Lung (tissue), 12 donors: ENCODE results near the gene PCDH9. TPM values are rescaled to one million over a fixed set of nuclear protein-coding genes. Genes with fewer than 3 reads are reported as not detected.

ENCODE experiments used
- ATAC-seq: fragments of 200-7000 bp; cut with Tn5 transposase; one replicate; pipeline ENCODE4 v1.9.1; 2020; ENCODE audit warnings: moderate number of reproducible peaks; ENCODE audit not compliant: insufficient read depth, low FRiP score
- DNase-seq, 3 donors: peaks; one replicate each; pipeline ENCODE4 v3.0.0-alpha.2; 2013 to 2017
- H3K27ac ChIP-seq, 2 donors: one replicate each; pipeline ENCODE4 v1.5.1; 2013; ENCODE audit warnings: mild to moderate bottlenecking in 2 of 2, moderate library complexity in 2 of 2, control low read depth in 1 of 2, inconsistent platforms in 1 of 2, low read depth in 1 of 2, low read length in 1 of 2
- H3K27me3 ChIP-seq, 3 donors: one replicate each; pipeline ENCODE4 v1.5.1; 2013; ENCODE audit warnings: low read length in 2 of 3; ENCODE audit not compliant: control insufficient read depth in 3 of 3, insufficient read depth in 3 of 3
- H3K36me3 ChIP-seq, 4 donors: one replicate each; pipeline ENCODE4 v1.5.1; 2013; ENCODE audit warnings: low read length in 4 of 4, mild to moderate bottlenecking in 1 of 4, moderate library complexity in 1 of 4; ENCODE audit not compliant: control insufficient read depth in 4 of 4, insufficient read depth in 4 of 4
- H3K4me1 ChIP-seq, 5 donors: one replicate each; pipeline ENCODE4 v1.5.1; 2013; ENCODE audit warnings: low read length in 5 of 5, mild to moderate bottlenecking in 2 of 5, moderate library complexity in 1 of 5; ENCODE audit not compliant: control insufficient read depth in 5 of 5, insufficient read depth in 5 of 5
- H3K4me3 ChIP-seq: one replicate; pipeline ENCODE4 v1.5.1; 2013; ENCODE audit warnings: mild to moderate bottlenecking, control low read depth, moderate library complexity
- H3K9ac ChIP-seq, 2 donors: one replicate each; pipeline ENCODE4 v1.5.1; 2013; ENCODE audit warnings: low read length in 2 of 2, control low read depth in 1 of 2; ENCODE audit not compliant: insufficient read depth in 1 of 2
- H3K9me3 ChIP-seq, 4 donors: one replicate each; pipeline ENCODE4 v1.5.1; 2013; ENCODE audit warnings: low read length in 3 of 4, mild to moderate bottlenecking in 1 of 4, moderate library complexity in 1 of 4; ENCODE audit not compliant: control insufficient read depth in 4 of 4, insufficient read depth in 3 of 4
- CTCF ChIP-seq: IDR thresholded peaks from 2 replicates; pipeline ENCODE4 v1.5.1; 2012; ENCODE audit warnings: mild to moderate bottlenecking; ENCODE audit errors: control extremely low read depth, extremely low read depth
- WGBS, 2 donors: extraction: QIAGEN DNeasy Blood & Tissue Kit; methylation state at CpG; one replicate each; pipeline ENCODE4 v1.1.7; 2013; 5-methylcytosine and 5-hydroxymethylcytosine counted together
- polyA plus RNA-seq, 2 donors: library from polyadenylated mRNA; stranded (reverse); fragments of 200-250 nt; gene quantifications; one replicate each; pipeline ENCODE4 v1.2.1, GENCODE V29; 2013
- total RNA-seq, 2 donors: library from RNA; depleted of rRNA in 1 of 2; stranded (reverse); fragments of >200 nt in 1 of 2; gene quantifications; one replicate each; pipeline ENCODE4 v1.2.1, GENCODE V29; 2014 to 2021
- donor health status: control.
- donor health status: control.
- donor health status: Bipolar disorder and iron deficiency.
- donor health status: healthy.
- donor health status: DM: yes; HTN: yes; CAD: no.

The PCDH9 gene
- total and polyA plus RNA-seq, 4 donors: 0.68 to 22.2 (median 4.1) TPM

DNA sequence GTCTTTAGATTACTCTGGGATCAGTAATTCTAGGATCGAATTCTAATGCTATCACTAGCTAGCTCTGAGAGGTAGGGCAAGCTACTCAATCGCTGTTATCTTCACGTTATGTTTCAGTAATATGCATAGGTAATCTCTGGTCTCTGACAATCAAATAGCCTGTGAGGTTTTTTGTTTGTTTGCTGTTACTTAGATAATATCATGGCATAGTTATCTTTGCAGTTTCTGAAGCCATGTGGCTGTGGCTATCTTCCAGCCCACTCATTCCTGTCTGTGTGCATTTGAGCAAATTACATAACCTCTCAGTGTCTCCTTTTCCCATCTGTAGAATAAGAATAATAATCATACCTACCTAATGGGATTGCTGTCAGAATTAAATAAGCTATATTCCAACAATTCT is 330.2 kb downstream of the PCDH9 start:
- H3K4me3 ChIP-seq: no peak overlapping the region
- H3K27ac ChIP-seq: no peak overlapping the region
- H3K36me3 ChIP-seq: no peaks in the 10 kb centered on the region
- H3K27me3 ChIP-seq: no peaks in the 10 kb centered on the region
- peaks cover 0 to 3% (median 0%) of the 10 kb centered on the region in 5 donors for H3K4me1 ChIP-seq
- no peaks in the 10 kb centered on the region for H3K9me3 ChIP-seq
- DNase-seq (no peak), ATAC-seq (no peak)
- no peak overlapping the region for H3K9ac ChIP-seq
- TF ChIP-seq CTCF: no peak
- 77 to 82% methylated on average over 3 of the region's 3 CpGs for WGBS, 2 donors

DNA sequence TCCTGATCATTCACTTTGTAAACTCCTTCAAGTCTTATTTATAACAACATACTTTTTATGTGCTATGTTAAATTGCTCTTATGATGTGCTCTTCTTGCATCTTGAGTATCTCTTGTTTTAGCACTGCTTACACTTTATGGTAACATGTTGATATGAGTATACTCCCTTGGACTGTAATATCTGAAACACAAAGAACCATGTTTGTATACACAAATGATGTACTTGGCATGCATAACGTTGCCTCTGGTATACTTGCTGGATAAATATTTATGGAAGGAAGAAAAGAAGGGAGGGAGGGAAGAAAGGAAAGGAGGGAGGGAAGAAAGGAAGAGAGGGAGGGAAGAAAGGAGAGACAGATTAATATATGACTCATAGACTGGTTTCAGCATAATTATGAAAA is 333.2 kb downstream of the PCDH9 start:
- Histone ChIP-seq H3K4me1 (peaks cover 0 to 3% (median 0%) of the 10 kb centered on the region in 5 donors), H3K4me3 (no peak overlapping the region), H3K27ac (no peak overlapping the region), H3K9ac (no peak overlapping the region), H3K36me3 (no peaks in the 10 kb centered on the region), H3K27me3 (no peaks in the 10 kb centered on the region), H3K9me3 (no peaks in the 10 kb centered on the region)
- ATAC-seq (no peak), DNase-seq (no peak)
- TF ChIP-seq CTCF: no peak
- WGBS, 2 donors: 38 to 64% methylated on average over 1 of the region's 1 CpG

GRCh38 chr13:66895780-66896179 is 334.4 kb downstream of the PCDH9 start:
- peaks cover 0 to 3% (median 0%) of the 10 kb centered on the region in 5 donors for H3K4me1 ChIP-seq
- no peaks in the 10 kb centered on the region for H3K36me3 ChIP-seq
- DNase-seq: no peak
- no peak for TF ChIP-seq CTCF
- 79 to 80% methylated on average over 5 of the region's 5 CpGs for WGBS, 2 donors
- no peak overlapping the region for H3K9ac ChIP-seq
- no peak overlapping the region for H3K4me3 ChIP-seq
- no peak overlapping the region for H3K27ac ChIP-seq
- no peak for ATAC-seq
- no peaks in the 10 kb centered on the region for H3K9me3 ChIP-seq
- no peaks in the 10 kb centered on the region for H3K27me3 ChIP-seq

GRCh38 chr13:66895320-66895719 is 334.8 kb downstream of the PCDH9 start:
- H3K36me3 ChIP-seq: no peaks in the 10 kb centered on the region
- no peaks in the 10 kb centered on the region for H3K9me3 ChIP-seq
- DNase-seq (no peak), ATAC-seq (no peak)
- H3K27me3 ChIP-seq: no peaks in the 10 kb centered on the region
- WGBS, 2 donors: 95 to 96% methylated on average over 3 of the region's 3 CpGs
- H3K4me1 ChIP-seq: peaks cover 0 to 3% (median 0%) of the 10 kb centered on the region in 5 donors
- no peak for TF ChIP-seq CTCF
- no peak overlapping the region for H3K27ac ChIP-seq
- no peak overlapping the region for H3K9ac ChIP-seq
- no peak overlapping the region for H3K4me3 ChIP-seq
